ENCODE results near the gene NRIP3.

Gene NRIP3

GRCh38 chr11:9030601-9031000, 26.8 kb upstream of the NRIP3 start:
- TF ChIP-seq CREB5 (CRISPR knock-in tag; IDR thresholded peaks at IDR 0.05; ENCODE audit: low read depth) (no peak), ARNTL (CRISPR knock-in tag; IDR thresholded peaks at IDR 0.05; ENCODE audit: borderline replicate concordance, low read depth) (no peak), GLIS3 (CRISPR knock-in tag; IDR thresholded peaks at IDR 0.05) (no peak), OSR1 (CRISPR knock-in tag; IDR thresholded peaks at IDR 0.05) (no peak), ZNF8 (CRISPR knock-in tag; IDR thresholded peaks at IDR 0.05) (no peak), TCF4 (CRISPR knock-in tag; IDR thresholded peaks at IDR 0.05; ENCODE audit: borderline replicate concordance) (no peak), ZFP3 (CRISPR knock-in tag; IDR thresholded peaks at IDR 0.05) (no peak), TSHZ2 (CRISPR knock-in tag; IDR thresholded peaks at IDR 0.05) (no peak), SNAI2 (CRISPR knock-in tag; IDR thresholded peaks at IDR 0.05) (no peak), ZFP30 (CRISPR knock-in tag; IDR thresholded peaks at IDR 0.05) (no peak), PATZ1 (CRISPR knock-in tag; IDR thresholded peaks at IDR 0.05; ENCODE audit: borderline replicate concordance) (no peak), CSRNP3 (CRISPR knock-in tag; IDR thresholded peaks at IDR 0.05) (no peak), ZNF565 (CRISPR knock-in tag; conservative IDR thresholded peaks at IDR 0.05; ENCODE audit: low read depth) (no peak), TOX (CRISPR knock-in tag; IDR thresholded peaks at IDR 0.05; ENCODE audit: borderline replicate concordance) (no peak), RARB (CRISPR knock-in tag; IDR thresholded peaks at IDR 0.05) (no peak), CSDC2 (CRISPR knock-in tag; IDR thresholded peaks at IDR 0.05) (no peak), PPARA (CRISPR knock-in tag; IDR thresholded peaks at IDR 0.05; ENCODE audit: borderline replicate concordance) (no peak), ESRRG (CRISPR knock-in tag; IDR thresholded peaks at IDR 0.05) (no peak)
- ATAC-seq = no peak

- TF ChIP-seq ARNTL (CRISPR knock-in tag; IDR thresholded peaks at IDR 0.05; ENCODE audit: borderline replicate concordance, low read depth) (no peak), GLIS3 (CRISPR knock-in tag; IDR thresholded peaks at IDR 0.05) (no peak)
- ATAC-seq = no peak; the same call in 2 of the 3 replicates
These were observed 25.6 kb upstream of the NRIP3 start for GRCh38 chr11:9029422-9029821.

GRCh38 chr11:9028581-9028980, 24.8 kb upstream of the NRIP3 start:
- no peak for TF ChIP-seq POU6F1 (CRISPR knock-in tag; IDR thresholded peaks at IDR 0.05; ENCODE audit: borderline replicate concordance, low read depth)
- no peak for TF ChIP-seq ISL1 (CRISPR knock-in tag; IDR thresholded peaks at IDR 0.05)
- no peak for TF ChIP-seq CSRNP3 (CRISPR knock-in tag; IDR thresholded peaks at IDR 0.05)
- no peak for TF ChIP-seq RARB (CRISPR knock-in tag; IDR thresholded peaks at IDR 0.05)
- TF ChIP-seq ZFP3 (CRISPR knock-in tag; IDR thresholded peaks at IDR 0.05) = no peak
- no peak for TF ChIP-seq CREB5 (CRISPR knock-in tag; IDR thresholded peaks at IDR 0.05; ENCODE audit: low read depth)
- no peak for TF ChIP-seq ARNTL (CRISPR knock-in tag; IDR thresholded peaks at IDR 0.05; ENCODE audit: borderline replicate concordance, low read depth)
- no peak for TF ChIP-seq ZNF565 (CRISPR knock-in tag; conservative IDR thresholded peaks at IDR 0.05; ENCODE audit: low read depth)
- TF ChIP-seq OSR1 (CRISPR knock-in tag; IDR thresholded peaks at IDR 0.05) = no peak
- TF ChIP-seq TCF4 (CRISPR knock-in tag; IDR thresholded peaks at IDR 0.05; ENCODE audit: borderline replicate concordance) = no peak
- TF ChIP-seq TOX (CRISPR knock-in tag; IDR thresholded peaks at IDR 0.05; ENCODE audit: borderline replicate concordance) = no peak
- no peak for TF ChIP-seq ZNF8 (CRISPR knock-in tag; IDR thresholded peaks at IDR 0.05)
- TF ChIP-seq TSHZ2 (CRISPR knock-in tag; IDR thresholded peaks at IDR 0.05) = no peak
- TF ChIP-seq CSDC2 (CRISPR knock-in tag; IDR thresholded peaks at IDR 0.05) = no peak
- no peak for TF ChIP-seq SNAI2 (CRISPR knock-in tag; IDR thresholded peaks at IDR 0.05)
- no peak for ATAC-seq
